ENCODE measurements around the gene PRKCD.
A peak's percentile ranks its signal among the peaks of the same experiment; 100 is the strongest.

PRKCD gene

GRCh38 chr3:53160660-53161449 lies at the start of gene PRKCD:
Gene PRKCD (plus strand): TSS chr3:53161209. CDS start chr3:53178423, 17,214 bp downstream.
- peak; percentile 77 for DNase-seq

GRCh38 chr3:53111822-53112221 lies 49.2 kb upstream of the PRKCD start:
- no peak for DNase-seq

GRCh38 chr3:53113293-53114010 lies 47.6 kb upstream of the PRKCD start:
- no peak for DNase-seq

- DNase-seq, result peak; percentile 7
Observed at GRCh38 chr3:53114011-53114400, 47.0 kb upstream of the PRKCD start.

- no peak for DNase-seq
Observed at GRCh38 chr3:53114412-53115074, 46.5 kb upstream of the PRKCD start.

- DNase-seq, result no peak
Observed at GRCh38 chr3:53116956-53117355, 44.1 kb upstream of the PRKCD start.

GRCh38 chr3:53120336-53120735 lies 40.7 kb upstream of the PRKCD start:
- no peak for DNase-seq

GRCh38 chr3:53122255-53122932 lies 38.6 kb upstream of the PRKCD start:
- DNase-seq, result no peak

- no peak for DNase-seq
Observed at GRCh38 chr3:53122933-53123305, 38.1 kb upstream of the PRKCD start.

- DNase-seq, result no peak
Observed at GRCh38 chr3:53123510-53123909, 37.5 kb upstream of the PRKCD start.

- no peak for DNase-seq
Observed at GRCh38 chr3:53123953-53124352, 37.1 kb upstream of the PRKCD start.

- no peak for DNase-seq
Observed at GRCh38 chr3:53126601-53127000, 34.4 kb upstream of the PRKCD start.

GRCh38 chr3:53129344-53129743 lies 31.7 kb upstream of the PRKCD start:
- no peak for DNase-seq

GRCh38 chr3:53130179-53131061 lies 30.6 kb upstream of the PRKCD start, which contains the start of gene RFT1:
Gene RFT1 (minus strand): TSS chr3:53130435. CDS start chr3:53130400, 35 bp downstream.
- DNase-seq, result peak; percentile 89

GRCh38 chr3:53131096-53131495 lies 29.9 kb upstream of the PRKCD start:
- no peak for DNase-seq

GRCh38 chr3:53132347-53132746 lies 28.7 kb upstream of the PRKCD start:
- DNase-seq, result no peak

GRCh38 chr3:53134631-53135232 lies 26.3 kb upstream of the PRKCD start:
- peak; percentile 37 for DNase-seq

- peak; percentile 28 for DNase-seq
Observed at GRCh38 chr3:53137221-53137620, 23.8 kb upstream of the PRKCD start.

- DNase-seq, result no peak
Observed at GRCh38 chr3:53137835-53138446, 23.1 kb upstream of the PRKCD start.

- no peak for DNase-seq
Observed at GRCh38 chr3:53139906-53140846, 20.8 kb upstream of the PRKCD start.
